NCI-H1436 (cell line): Measurements from ENCODE around the gene KCNJ16.

Experiments
- DNase-seq: peaks from one replicate; lab custom pipeline; 2025; lab: John Stamatoyannopoulos, UW

The KCNJ16 gene

DNA sequence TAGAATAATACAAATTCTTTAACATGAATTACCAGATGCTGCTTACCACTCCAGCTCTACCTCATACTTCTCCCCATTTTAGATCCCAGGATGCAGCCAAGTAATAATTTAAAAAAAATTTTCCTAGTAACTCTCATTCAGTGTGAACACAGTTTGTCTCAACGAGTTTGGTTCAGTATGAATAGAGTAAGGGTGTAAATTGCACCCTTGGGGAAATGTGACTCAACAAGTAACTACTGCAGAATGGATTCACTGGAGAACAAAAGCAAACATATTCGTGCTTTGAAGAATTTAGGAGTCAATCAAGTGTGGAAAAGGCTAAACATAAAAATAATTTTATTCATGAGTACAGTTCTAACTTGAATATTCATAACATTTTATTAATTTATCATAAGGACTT, 23.0 kb downstream of the KCNJ16 start:
- DNase-seq, result peak; percentile 12

DNA sequence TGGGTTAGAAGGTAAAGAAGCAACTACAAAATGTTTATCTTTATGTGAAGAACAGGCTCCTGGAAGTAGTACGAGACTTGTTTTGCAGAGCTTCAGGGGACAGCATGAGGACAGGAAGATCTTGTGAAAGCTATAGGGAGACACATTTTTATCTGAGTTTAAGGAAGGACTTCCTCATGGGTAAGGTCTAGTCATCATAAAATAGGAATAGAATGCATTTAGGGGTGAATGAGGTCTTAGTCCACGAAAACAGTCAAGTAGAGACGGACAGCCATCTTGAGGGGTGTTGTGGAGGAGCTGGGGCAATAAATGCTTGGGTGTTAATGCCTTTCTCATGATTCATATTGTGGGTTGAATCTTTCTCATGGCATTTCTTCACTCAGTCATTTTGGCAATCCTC, 24.3 kb downstream of the KCNJ16 start:
- no peak for DNase-seq

DNA sequence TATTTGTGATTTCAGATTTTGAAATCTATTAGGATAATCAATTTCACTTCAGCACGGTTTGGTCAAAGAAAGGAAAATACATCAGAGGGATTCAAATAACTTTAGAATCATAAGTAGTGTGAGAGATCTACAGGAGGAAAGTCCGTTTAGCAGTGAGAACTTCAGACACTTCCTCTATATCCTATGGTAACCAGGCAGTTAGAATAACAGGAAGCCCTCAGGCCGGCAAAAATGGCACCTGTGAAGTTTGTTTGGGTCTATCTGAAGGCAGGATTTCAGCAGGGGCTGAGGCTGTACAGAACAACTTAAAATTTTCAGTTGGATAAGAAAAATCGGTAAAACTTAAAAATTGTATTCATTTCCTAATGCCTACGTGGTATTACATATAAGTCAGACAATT, 24.9 kb downstream of the KCNJ16 start:
- no peak for DNase-seq

DNA sequence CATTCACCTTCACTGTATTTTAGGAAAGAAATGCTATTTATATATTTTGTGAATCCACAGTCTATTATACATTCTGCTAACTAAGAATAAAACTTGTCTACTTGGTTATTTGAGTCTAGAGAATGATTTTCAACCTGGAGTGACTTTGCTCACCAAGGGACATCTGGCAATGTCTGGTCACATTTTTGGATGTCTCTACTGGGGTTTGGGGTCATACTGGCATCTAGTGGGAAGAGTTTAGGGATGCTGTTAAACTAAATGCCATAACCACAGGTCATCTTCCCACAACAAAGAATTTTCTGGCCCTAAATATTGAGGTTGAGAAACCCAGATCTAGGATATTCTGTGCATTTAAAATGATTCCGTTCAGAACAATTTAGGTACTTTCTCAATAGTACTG, 26.0 kb downstream of the KCNJ16 start:
- DNase-seq, result no peak

DNA sequence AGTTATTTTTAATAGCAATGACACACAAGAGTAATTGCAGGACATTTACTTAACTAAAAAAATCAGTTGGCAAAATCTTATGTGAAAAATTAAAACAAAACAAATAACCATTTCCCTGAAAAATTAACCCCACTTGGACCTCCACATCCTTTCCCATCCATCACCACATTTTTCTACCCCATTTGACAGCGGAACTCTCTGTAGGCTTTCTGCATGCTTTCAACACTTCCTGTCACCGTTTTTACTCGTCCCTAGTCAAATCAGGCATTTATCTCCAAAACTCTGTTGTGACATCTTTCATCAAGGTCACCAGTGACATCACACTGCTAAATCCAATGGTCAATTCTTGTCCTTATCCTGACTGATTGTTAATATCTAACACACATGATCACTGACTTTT, 27.5 kb downstream of the KCNJ16 start:
- DNase-seq, result no peak

DNA sequence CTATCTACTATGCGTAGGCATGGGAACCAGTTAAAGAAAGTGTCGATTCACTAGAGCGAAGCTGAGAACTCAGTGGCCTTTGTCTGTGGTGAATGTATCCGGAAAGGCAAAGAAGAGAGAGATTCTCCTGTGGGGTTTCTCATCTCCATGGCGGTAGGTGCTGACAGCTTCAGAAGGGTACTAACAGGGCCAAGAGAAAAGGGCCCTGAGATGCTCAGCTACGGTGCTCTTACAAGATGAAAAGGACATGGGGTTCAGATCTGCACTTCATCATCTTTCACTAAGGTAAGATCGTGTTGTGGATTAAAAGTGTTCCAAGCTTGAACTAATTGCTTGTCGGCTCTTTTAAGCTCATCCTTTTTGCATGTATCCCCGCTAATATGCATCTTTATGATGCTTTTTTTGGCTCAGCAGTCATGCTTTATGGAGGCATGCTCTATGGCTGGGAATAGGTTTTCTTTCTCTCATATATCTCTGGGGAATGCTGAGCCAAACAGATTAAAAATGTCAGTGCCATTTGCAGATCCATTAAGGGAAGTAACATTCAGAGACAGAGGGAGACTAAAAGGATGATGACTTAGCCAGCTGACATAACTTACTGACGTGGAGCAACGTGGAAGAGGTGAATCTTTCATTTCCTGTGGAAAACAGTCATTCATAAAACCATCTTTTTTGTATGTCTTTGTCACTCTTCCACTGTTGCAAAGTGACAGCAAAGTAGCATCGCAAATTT, 29.9 kb downstream of the KCNJ16 start:
- no peak for DNase-seq

DNA sequence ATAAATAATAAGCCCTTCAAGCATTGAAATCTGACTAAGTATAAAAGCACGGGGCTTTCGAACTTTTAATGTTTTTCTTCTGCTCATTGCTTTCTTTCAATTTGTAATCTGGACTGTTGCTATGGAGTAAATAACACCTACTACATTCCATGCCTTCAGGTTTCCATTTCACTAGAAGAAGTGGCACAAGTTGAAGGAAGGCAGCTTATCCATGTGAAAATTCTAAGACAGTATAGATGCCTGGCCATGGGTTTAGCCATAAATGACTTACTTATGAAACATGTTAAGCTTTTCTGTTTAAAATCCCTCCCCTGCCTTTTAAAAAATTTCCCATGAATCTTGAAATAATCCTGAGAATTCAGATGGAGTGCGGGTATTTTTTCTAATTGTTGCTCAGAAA, 30.6 kb downstream of the KCNJ16 start:
- no peak for DNase-seq

DNA sequence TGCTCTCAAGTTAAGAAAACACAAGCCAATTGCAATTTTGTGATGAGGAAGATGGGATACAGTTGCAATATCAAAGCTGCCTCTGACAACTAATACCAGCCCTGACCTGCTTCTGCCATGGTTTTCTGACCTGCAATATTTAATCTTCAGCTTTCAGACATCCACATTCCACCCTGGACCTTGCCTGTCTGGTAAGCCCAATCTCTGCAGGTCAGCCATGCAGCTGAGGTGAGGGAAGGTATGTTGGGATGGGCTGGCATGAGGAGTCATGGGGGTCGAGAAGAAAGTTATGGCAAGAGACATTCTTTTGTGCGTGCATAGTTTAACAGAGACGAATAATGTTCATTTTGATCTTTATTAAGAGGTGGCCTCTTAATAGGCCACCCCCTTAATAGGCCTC, 31.5 kb downstream of the KCNJ16 start:
- DNase-seq, result no peak

DNA sequence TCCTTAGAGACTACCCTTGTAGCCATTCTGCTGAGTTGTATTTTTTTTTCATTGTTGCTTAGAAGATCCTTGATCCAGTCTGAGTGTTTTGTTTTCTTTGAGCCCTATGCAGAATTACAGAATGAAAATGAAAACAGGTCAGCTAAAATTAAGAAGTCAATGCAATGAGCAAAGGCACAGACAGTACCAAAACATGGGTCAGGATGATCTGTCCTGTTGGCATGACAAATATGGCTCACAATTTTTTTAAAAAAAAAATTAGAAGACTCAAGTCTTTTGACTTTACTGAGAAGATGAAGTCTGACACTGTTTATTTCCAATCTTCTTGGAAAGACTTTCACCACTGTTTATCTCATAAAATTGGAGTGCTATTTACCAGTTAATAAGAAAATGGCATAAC, 32.4 kb downstream of the KCNJ16 start:
- no peak for DNase-seq

DNA sequence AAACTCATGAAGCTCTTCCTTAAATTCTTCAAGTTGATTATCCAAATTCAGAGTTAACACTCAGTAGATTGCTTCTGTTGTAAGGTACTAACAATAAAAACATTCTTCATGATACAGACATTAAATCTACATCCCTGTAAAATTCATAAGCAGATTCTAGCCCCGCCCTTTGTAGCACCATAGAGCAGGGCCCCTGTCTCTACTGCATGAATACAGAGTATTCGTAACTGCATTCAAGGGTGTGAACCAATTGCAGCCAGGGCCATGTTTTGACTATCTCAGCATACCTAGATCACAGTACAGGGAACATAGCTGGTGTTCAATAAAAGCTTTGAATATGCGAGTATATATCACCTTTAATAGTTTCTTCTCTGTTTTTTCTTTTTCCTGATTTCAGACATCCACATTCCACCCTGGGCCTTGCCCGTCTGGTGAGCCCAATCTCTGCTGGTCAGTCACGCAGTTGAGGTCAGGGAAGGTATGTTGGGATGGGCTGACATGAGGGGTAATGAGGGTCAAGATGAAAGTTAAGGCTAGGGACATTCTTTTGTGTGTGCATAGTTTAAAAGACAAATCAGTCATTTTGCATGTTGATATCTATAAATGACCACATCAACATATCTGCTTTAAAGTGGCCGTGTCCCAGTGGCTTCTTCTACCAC, 33.0 kb downstream of the KCNJ16 start:
- no peak for DNase-seq

DNA sequence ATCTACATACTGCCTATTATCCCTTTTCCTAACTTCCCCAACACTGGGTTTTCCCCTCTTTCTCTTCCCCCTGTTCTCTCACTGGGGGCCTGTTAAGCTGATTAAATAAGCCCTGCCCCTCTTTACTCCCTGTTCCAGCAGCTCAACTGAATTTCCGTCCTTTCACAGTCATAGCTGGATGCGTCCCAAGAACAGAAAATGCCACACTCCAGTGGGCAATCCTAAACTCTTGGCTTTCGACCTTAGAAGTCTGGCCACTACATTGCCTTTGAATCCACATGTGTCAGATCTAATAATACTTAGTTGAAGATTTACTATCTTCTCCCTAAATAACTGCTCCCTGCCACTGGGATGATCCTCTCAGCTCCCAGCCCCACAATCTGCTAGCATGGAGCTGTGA, 34.5 kb downstream of the KCNJ16 start:
- no peak for DNase-seq

DNA sequence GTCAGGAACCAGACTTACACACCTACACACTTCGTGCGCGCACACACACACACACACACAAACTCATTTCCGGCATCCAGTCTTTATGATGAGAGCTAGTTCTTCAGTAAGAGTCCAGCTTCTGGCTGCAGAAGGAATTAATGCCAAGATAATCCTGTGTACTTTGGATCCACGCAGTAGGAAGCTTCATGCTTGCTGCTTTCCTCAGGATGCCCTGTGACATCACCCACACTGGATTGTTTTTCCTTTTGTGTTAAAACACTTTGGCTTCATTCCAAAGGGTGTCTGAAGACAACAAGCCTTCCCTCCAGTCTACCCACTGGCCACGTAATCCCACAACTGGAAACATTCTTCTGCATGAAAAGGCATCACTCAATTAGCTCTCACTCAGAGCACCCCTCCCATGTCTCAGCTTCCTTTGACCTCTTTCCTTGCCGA, 35.4 kb downstream of the KCNJ16 start:
- DNase-seq, result no peak

DNA sequence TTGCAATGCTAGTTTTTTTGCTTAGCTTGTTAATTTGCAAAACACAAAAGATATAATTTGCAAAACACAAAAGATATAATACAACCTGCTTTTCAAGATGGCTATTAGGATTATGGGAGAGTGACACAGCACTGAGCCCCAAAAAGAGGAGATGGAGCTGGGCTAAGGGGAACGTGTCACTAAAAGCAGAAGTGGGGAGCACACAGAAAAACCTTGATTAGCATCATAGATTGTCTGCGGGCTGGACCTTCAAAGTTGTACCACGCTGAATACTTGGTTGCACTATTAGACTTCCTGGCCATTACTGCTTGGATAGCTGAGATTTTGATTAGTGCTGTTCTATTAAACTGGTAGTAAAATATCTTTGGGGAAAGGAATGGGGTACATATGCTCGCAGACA, 36.2 kb downstream of the KCNJ16 start:
- DNase-seq, result no peak

DNA sequence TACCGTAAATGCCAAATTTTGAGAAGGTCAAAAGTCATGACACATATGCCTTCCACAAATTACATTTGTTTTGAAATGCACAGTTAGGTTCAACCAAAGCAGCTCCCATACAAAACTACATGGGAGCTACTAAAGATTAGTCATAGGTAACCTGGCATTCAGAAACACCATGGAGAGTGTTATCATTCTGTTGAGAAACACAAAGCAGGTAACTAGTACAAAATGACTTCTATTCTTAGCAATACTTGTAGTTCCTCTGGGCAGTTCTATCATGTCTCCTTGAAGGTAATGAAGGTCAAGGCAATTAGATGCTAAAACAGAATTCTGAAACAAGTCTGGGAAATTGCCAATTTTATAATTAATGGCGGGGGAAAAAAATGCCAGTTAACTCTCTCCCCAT, 39.4 kb downstream of the KCNJ16 start:
- no peak for DNase-seq

DNA sequence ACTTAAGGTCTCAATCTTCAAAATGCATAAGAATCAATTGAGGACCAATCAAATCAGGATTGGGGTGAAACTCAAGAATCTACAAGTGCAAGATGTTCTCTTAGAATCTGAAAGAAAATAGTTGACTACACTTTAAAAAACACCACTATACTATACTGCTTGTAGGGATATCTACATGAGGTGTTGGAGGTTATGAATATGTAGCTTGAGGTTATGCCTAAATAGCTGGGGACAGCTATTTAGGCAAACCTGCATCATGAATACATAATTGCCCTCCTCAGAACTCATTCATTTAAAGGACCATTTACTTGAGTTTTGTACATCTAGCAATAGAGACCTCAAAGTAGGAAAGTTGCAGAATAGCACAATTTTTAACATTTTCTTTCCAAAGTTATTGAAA, 40.1 kb downstream of the KCNJ16 start:
- no peak for DNase-seq

DNA sequence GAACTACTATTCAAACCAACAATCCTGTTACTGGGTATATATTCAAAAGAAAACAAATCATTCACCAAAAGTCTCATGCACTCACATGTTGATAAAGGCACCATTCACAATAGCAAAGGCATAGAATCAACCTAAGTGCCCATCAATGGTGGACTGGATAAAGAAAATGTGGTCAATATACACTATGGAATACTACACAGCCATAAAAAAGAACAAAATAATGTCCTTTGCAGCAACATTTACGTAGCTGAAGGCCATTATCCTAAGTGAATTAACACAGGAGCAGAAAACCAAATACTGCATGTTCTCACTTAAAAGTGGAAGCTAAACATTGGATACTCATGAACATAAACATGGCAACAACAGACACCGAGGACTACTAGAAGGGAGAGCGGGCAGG, 41.9 kb downstream of the KCNJ16 start:
- no peak for DNase-seq

DNA sequence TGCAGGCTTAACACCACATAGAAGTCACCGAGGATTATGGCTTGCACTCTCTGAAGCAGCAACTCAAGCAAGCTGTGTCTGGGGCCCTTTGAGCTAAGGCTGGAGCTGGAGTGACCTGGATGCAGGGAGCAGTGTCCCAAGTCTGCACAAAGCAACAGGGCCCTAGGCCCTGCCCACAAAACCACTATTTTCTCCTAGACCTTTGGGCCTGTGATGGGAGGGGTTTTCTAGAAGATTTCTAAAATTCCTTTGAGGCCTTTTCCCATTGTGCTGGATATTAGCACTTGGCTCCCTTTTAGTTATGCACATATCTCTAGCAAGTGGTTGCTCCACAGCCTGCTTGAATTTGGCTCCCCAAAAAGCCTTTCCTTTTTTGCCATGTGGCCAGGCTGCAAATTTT, 44.5 kb downstream of the KCNJ16 start:
- no peak for DNase-seq

DNA sequence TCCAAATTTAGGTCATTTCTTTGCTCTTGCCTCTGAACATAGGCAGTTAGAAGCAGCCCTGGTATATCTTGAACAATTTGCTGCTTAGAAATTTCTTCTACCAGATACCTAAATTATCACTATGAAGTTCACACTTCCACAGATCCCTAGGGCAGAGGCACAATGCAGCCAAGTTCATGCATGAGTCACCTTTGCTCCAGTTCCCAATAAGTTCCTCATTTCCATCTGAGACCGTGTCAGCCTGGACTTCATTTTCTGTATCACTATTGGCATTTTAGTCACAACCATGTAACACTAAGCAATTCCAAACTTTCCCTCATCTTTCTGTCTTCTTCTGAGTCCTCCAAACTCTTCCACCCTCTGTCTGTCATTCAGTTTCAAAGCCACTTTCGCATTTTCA, 45.0 kb downstream of the KCNJ16 start:
- DNase-seq, result no peak

DNA sequence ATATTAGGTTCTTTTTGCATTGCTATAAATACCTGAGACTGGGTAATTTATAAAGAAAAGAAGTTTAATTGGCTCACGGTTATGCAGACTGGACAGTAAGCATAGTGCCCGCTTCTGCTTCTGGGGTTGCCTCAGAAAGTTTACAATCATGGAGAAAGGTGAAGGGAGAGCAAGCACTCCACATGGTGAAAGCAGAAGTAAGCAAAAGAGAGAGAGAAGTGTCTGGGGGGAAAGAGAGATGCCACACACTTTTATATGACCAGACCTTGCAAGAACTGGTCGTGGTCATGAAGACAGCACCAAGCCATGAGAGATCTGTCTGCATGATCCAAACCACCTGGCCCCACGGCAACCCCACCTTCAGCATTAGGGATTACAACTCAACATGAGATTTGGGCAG, 45.4 kb downstream of the KCNJ16 start:
- DNase-seq, result no peak

DNA sequence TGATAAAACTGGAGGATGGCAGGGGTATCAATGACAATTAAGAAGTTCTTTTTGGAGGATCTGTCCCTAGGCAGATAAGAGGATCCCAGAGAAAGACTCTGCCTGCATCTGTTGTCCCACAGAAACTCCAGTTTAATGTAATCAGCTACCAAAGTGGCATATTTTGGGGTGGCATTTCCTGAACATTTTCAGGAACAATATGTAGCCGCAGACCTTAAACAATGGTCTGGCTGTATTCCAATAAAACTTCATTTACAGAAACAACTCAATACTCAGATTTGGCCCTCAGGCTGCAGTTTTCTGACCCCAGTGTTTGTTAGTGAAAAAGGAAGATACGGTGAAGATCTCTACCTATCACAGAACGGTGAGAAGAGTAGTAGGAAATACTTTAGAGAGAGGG, 46.1 kb downstream of the KCNJ16 start:
- no peak for DNase-seq

DNA sequence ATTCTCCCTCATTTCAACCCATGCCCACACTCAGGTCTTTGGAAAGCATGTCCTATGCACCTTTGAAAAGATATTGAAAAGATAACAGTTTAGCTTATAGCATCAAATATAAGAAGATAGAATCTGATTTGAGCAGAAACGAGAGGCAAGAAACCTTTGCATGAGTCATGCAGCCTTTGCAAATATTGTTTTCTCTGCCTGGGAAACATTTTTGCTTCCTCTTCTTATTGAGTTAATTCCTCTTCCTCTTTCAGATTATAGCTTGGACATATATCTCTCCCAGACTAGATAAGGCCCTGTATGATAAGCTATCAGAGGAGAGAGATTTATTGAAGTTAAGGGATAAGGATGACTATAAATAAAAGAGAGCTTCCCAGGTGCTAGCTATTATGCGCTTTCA, 48.2 kb downstream of the KCNJ16 start:
- DNase-seq, result no peak

DNA sequence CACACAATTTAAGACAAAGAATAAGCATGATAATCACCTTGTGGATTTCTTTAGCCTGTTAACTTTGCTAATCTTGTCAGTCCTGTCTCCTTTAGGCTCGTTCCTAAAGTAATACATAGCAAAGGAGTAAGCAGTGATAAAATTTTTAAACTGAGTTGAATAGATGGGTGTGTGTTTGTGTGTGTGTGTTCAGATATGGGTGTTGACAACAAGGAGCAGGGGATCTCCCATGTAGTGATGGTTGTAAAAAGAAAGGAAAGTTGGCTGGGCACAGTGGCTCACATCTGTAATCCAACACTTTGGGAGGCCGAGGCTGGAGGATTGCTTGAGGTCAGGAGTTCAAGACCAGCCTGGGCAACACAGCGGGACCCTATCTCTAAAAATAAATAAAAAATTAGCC, 49.7 kb downstream of the KCNJ16 start:
- no peak for DNase-seq

DNA sequence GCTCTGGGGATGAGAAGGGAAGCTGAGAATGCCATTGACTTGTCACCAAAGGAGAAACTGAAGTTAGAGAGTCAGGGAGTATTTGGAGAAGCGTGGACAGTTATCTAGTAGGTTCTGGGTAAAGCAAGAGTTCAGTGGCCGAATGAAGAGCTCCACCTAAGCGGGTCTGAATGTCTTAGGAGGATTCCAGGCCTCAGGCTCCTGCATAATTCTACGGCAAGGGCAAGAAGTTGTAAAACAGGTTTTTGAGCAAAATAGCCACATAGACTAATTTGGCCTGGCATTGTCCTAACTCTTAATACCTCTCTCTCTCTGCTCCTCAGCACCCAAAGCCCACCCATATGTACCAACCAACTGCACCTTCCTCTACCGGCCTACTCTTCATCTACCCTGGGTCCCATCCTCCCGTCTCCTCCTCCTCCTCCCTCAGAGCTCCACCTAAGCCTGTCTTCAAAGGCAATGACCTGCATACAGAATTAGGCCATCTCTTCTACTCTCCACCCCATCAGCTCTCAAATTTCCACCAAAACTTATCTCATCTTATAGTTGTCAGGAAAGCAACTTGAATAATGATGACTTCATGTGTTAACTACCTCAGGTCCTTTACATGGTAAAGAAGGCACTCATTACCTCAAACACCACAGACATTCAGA, 52.3 kb downstream of the KCNJ16 start:
- DNase-seq, result no peak
